ENCODE results near the gene NCBP1.

NCBP1 gene

DNA sequence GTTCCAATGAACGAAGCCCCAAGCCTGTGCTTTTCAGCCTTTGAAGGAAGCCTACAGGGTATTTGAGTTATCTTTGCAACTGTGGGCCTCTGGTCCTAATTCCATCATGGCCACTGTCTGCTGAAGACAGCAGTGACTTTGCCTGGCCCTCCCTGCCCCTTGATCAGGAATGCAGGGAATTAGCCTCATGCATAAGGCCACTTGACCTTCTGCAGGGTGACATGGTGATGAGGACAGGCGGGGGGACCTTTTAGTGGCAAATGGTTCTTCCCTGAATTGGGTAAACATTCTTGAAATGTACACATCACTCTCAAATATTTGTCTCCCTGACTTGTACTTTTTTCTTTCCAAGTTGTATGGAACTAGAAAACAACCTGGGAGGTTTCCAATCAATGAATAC, 88.7 kb downstream of the NCBP1 start:
- DNase-seq, result no peak
